Endothelial cell of umbilical vein (primary cell): ENCODE data around the gene PAK6.

Experiments used
- EZH2 ChIP-seq: IDR thresholded peaks from 2 replicates; pipeline ENCODE4 v1.6.1; 2012; ENCODE audit warnings: borderline replicate concordance, low read depth, mild to moderate bottlenecking, moderate library complexity, low read length, inconsistent platforms; ENCODE audit not compliant: severe bottlenecking
- GATA2 ChIP-seq: IDR thresholded peaks from 2 replicates; pipeline ENCODE4 v1.7.0; 2011; ENCODE audit warnings: low read depth, mild to moderate bottlenecking, moderate library complexity, mixed read lengths, low read length; ENCODE audit not compliant: insufficient read length, insufficient read depth
- JUN ChIP-seq: IDR thresholded peaks from 2 replicates; pipeline ENCODE4 v1.6.1; 2011; ENCODE audit warnings: borderline replicate concordance, low read depth; ENCODE audit not compliant: insufficient read length, insufficient read depth
- POLR2A ChIP-seq: IDR thresholded peaks from 2 replicates; pipeline ENCODE4 v1.6.1; 2012; ENCODE audit warnings: low read depth, mild to moderate bottlenecking, control low read depth, low read length
- POLR2AphosphoS5 ChIP-seq: IDR thresholded peaks from 2 replicates; pipeline ENCODE4 v1.6.1; 2012; ENCODE audit warnings: low read depth, mild to moderate bottlenecking, control low read depth, low read length, moderate library complexity; ENCODE audit not compliant: insufficient read depth
- TF ChIP-seq, protein P1 (sequence below), 2 donors: IDR thresholded peaks; 1 replicate in 1 of 2; 2 replicates in 1 of 2; pipeline ENCODE4 v1.5.1; 2011; ENCODE audit warnings: low read length in 2 of 2, mild to moderate bottlenecking in 2 of 2, moderate library complexity in 2 of 2, control low read depth in 1 of 2, inconsistent platforms in 1 of 2, low read depth in 1 of 2; ENCODE audit not compliant: insufficient read depth in 1 of 2; ENCODE audit errors: extremely low read depth in 1 of 2
- TF ChIP-seq, protein P2 (sequence below): IDR thresholded peaks from 2 replicates; pipeline ENCODE4 v1.6.1; 2011; ENCODE audit not compliant: insufficient read depth, insufficient read length

DNA sequence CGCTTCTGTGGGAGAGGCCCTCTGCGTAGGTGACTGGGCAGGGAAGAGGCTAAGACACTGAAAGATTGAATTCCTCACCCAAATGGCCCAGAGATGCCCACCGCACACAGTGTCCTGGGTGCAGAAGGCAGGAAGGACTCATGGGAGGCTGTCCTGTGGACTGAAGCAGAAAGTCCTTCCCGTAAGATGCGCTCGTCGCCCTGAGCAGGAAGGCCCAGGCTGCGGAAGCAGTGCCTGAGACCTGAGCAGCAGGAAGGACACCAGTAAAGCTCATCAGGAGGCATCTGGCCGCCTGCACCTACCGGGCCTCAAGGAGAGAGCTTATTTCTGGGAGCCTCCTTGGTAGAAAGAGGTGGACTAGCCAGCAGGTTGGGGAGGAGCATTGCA lies 3.3 kb downstream of the PAK6 start:
- TF ChIP-seq, protein P1, sequence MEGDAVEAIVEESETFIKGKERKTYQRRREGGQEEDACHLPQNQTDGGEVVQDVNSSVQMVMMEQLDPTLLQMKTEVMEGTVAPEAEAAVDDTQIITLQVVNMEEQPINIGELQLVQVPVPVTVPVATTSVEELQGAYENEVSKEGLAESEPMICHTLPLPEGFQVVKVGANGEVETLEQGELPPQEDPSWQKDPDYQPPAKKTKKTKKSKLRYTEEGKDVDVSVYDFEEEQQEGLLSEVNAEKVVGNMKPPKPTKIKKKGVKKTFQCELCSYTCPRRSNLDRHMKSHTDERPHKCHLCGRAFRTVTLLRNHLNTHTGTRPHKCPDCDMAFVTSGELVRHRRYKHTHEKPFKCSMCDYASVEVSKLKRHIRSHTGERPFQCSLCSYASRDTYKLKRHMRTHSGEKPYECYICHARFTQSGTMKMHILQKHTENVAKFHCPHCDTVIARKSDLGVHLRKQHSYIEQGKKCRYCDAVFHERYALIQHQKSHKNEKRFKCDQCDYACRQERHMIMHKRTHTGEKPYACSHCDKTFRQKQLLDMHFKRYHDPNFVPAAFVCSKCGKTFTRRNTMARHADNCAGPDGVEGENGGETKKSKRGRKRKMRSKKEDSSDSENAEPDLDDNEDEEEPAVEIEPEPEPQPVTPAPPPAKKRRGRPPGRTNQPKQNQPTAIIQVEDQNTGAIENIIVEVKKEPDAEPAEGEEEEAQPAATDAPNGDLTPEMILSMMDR (IDR thresholded peaks at IDR 0.05; ENCODE audit: extremely low read depth in 1 of 2, insufficient read depth in 1 of 2, low read depth in 1 of 2, low read length in 2 of 2): no peak
- TF ChIP-seq JUN (no peak), POLR2A (no peak), POLR2AphosphoS5 (no peak), EZH2 (no peak), GATA2 (no peak)
- TF ChIP-seq, protein P2, sequence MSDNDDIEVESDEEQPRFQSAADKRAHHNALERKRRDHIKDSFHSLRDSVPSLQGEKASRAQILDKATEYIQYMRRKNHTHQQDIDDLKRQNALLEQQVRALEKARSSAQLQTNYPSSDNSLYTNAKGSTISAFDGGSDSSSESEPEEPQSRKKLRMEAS: no peak
